ENCODE results near the gene RWDD4. TPM values are rescaled to one million over a fixed set of nuclear protein-coding genes. Genes with fewer than 3 reads are reported as not detected.
A peak's percentile ranks its signal among the peaks of the same experiment; 100 is the strongest.

Gene RWDD4
- total RNA-seq, 1 experiment from 2014 or later = 20.5 TPM

- Histone ChIP-seq H3K27me3 (ENCODE audit: control insufficient read depth, insufficient read depth, low read length) (no peaks in the 10 kb centered on the region), H3K4me3 (ENCODE audit: insufficient read depth, low read depth, low read length) (no peak overlapping the region), H3K36me3 (replicated peaks; ENCODE audit: control insufficient read depth, insufficient read depth, low read length) (no peaks in the 10 kb centered on the region)
- peak; percentile 60 for DNase-seq
These were observed 58.7 kb downstream of the RWDD4 start for GRCh38 chr4:183600189-183600685.

GRCh38 chr4:183599690-183600089 lies 59.3 kb downstream of the RWDD4 start:
- DNase-seq = no peak
- Histone ChIP-seq H3K27me3 (ENCODE audit: control insufficient read depth, insufficient read depth, low read length) (no peaks in the 10 kb centered on the region), H3K4me3 (ENCODE audit: insufficient read depth, low read depth, low read length) (no peak overlapping the region), H3K36me3 (replicated peaks; ENCODE audit: control insufficient read depth, insufficient read depth, low read length) (no peaks in the 10 kb centered on the region)

- H3K27me3 ChIP-seq (ENCODE audit: control insufficient read depth, insufficient read depth, low read length) = no peaks in the 10 kb centered on the region
- no peak overlapping the region for H3K4me3 ChIP-seq (ENCODE audit: insufficient read depth, low read depth, low read length)
- no peak for DNase-seq
- no peaks in the 10 kb centered on the region for H3K36me3 ChIP-seq (replicated peaks; ENCODE audit: control insufficient read depth, insufficient read depth, low read length)
These were observed 59.7 kb downstream of the RWDD4 start for GRCh38 chr4:183599284-183599683.

GRCh38 chr4:183596067-183596757 lies 62.8 kb downstream of the RWDD4 start:
- Histone ChIP-seq H3K36me3 (replicated peaks; ENCODE audit: control insufficient read depth, insufficient read depth, low read length) (no peaks in the 10 kb centered on the region), H3K27me3 (ENCODE audit: control insufficient read depth, insufficient read depth, low read length) (no peaks in the 10 kb centered on the region), H3K4me3 (ENCODE audit: insufficient read depth, low read depth, low read length) (no peak overlapping the region)
- no peak for DNase-seq

- DNase-seq = no peak
- no peak overlapping the region for H3K4me3 ChIP-seq (ENCODE audit: insufficient read depth, low read depth, low read length)
- no peaks in the 10 kb centered on the region for H3K36me3 ChIP-seq (replicated peaks; ENCODE audit: control insufficient read depth, insufficient read depth, low read length)
- H3K27me3 ChIP-seq (ENCODE audit: control insufficient read depth, insufficient read depth, low read length) = no peaks in the 10 kb centered on the region
These were observed 64.2 kb downstream of the RWDD4 start for GRCh38 chr4:183594823-183595222.

GRCh38 chr4:183591301-183591700 lies 67.7 kb downstream of the RWDD4 start:
- Histone ChIP-seq H3K4me3 (ENCODE audit: insufficient read depth, low read depth, low read length) (no peak overlapping the region), H3K36me3 (replicated peaks; ENCODE audit: control insufficient read depth, insufficient read depth, low read length) (no peaks in the 10 kb centered on the region), H3K27me3 (ENCODE audit: control insufficient read depth, insufficient read depth, low read length) (no peaks in the 10 kb centered on the region)
- no peak for DNase-seq

Other genes starting within 250 kb of the RWDD4 start
- gene CDKN2AIP, start 214.5 kb downstream of the RWDD4 start, total RNA-seq (2014; rRNA removed; shearing (Covaris generic)) = 17.0 and 19.7 TPM in 2 replicates
- 12.0 and 16.9 TPM in 2 replicates for gene ING2, start 154.1 kb downstream of the RWDD4 start, total RNA-seq (2014; rRNA removed; shearing (Covaris generic))
- gene TRAPPC11, start 108 bp upstream of the RWDD4 start, total RNA-seq (2014; rRNA removed; shearing (Covaris generic)) = 27.1 and 43.0 TPM in 2 replicates
- gene STOX2, start 246.1 kb upstream of the RWDD4 start, total RNA-seq (2014; rRNA removed; shearing (Covaris generic)) = 28.9 and 34.5 TPM in 2 replicates